ENCODE results near the gene RTF2. TPM values are rescaled to one million over a fixed set of nuclear protein-coding genes. Genes with fewer than 3 reads are reported as not detected.

RTF2 gene
- total RNA-seq, 1 experiment from 2014 or later, result 89.2 TPM

DNA sequence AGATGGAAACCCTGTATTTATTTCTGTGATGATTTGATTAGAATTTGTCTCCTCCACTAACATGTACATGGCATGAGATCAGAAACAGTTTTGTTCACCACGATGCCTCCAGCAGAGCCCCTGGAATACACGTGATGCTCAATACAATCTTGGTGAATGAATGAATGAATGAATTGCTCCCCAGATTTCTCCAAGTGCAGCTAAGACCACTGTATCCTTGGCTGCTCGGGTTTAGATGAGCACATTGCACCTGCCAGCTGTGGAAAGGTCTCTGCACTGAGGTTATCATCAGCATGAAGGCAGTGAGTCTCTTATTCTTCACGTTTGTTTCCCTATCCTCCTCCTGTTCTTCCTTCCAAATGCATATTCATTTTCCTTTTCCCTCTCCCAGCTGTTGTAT is 38.5 kb upstream of the RTF2 start:
- no peaks in the 10 kb centered on the region for H3K36me3 ChIP-seq (ENCODE audit: control insufficient read depth, insufficient read depth, low read length)
- intact Hi-C loops (cut with micrococcal nuclease; ENCODE audit: unreplicated experiment) (no loop called here), in situ Hi-C loops (cut with HindIII; ENCODE audit: low pct_unique_long_range_greater_than_20kb, low sequenced_read_pairs) (no loop called here)
- no TSS peak for BruUV-seq (replicated peaks)
- H3K27me3 ChIP-seq (ENCODE audit: control insufficient read depth, insufficient read depth, low read length), result no peaks in the 10 kb centered on the region
- DNase-seq (ENCODE audit: low read depth, low spot score) (no peak), ATAC-seq (no peak)
- no peaks in the 10 kb centered on the region for H3K4me1 ChIP-seq (ENCODE audit: control insufficient read depth, insufficient read depth, low read length)
- H3K27ac ChIP-seq (ENCODE audit: low read length), result no peak overlapping the region
- ChIA-PET POLR2A (no interaction called here), CTCF (no interaction called here)
- no peak for TF ChIP-seq POLR2AphosphoS5 (IDR thresholded peaks at IDR 0.05; ENCODE audit: low read depth, low read length)
- TF ChIP-seq, protein P1, sequence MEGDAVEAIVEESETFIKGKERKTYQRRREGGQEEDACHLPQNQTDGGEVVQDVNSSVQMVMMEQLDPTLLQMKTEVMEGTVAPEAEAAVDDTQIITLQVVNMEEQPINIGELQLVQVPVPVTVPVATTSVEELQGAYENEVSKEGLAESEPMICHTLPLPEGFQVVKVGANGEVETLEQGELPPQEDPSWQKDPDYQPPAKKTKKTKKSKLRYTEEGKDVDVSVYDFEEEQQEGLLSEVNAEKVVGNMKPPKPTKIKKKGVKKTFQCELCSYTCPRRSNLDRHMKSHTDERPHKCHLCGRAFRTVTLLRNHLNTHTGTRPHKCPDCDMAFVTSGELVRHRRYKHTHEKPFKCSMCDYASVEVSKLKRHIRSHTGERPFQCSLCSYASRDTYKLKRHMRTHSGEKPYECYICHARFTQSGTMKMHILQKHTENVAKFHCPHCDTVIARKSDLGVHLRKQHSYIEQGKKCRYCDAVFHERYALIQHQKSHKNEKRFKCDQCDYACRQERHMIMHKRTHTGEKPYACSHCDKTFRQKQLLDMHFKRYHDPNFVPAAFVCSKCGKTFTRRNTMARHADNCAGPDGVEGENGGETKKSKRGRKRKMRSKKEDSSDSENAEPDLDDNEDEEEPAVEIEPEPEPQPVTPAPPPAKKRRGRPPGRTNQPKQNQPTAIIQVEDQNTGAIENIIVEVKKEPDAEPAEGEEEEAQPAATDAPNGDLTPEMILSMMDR (IDR thresholded peaks at IDR 0.05), result no peak
- no peaks in the 10 kb centered on the region for H3K9me3 ChIP-seq (ENCODE audit: control insufficient read depth, insufficient read depth, low read depth, low read length)
- no peak overlapping the region for H3K4me3 ChIP-seq (ENCODE audit: low read depth in 2 of 2, low read length in 2 of 2)

DNA sequence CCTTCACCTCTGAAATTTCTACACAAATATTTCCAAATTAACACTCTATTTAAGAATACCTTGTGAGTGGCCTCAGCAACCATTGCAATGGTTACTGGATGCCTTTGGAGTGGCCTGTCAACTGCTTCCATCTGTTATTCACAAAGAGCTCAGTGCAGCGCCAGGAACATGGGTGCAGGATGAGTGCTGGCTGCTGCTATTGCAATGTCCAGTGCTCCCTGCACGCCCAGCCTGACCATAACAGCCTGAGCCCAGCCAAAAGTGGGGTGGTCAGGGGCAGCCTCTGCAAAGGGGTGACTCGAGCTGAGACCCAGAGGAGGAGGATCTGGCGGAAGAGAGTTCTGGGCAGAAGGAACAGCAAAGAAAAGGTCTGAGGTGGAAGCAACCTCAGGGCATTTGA is 38.0 kb upstream of the RTF2 start:
- BruUV-seq (replicated peaks), result no TSS peak
- H3K4me3 ChIP-seq (ENCODE audit: low read depth in 2 of 2, low read length in 2 of 2), result no peak overlapping the region
- H3K9me3 ChIP-seq (ENCODE audit: control insufficient read depth, insufficient read depth, low read depth, low read length), result no peaks in the 10 kb centered on the region
- DNase-seq (ENCODE audit: low read depth, low spot score), result no peak
- intact Hi-C loops (cut with micrococcal nuclease; ENCODE audit: unreplicated experiment) (no loop called here), in situ Hi-C loops (cut with HindIII; ENCODE audit: low pct_unique_long_range_greater_than_20kb, low sequenced_read_pairs) (no loop called here)
- TF ChIP-seq TCF7L2 (IDR thresholded peaks at IDR 0.05; ENCODE audit: low read depth, low read length) (no peak), POLR2AphosphoS5 (IDR thresholded peaks at IDR 0.05; ENCODE audit: low read depth, low read length) (no peak), SIN3A (IDR thresholded peaks at IDR 0.05; ENCODE audit: borderline replicate concordance, insufficient read depth, low read depth, low read length) (no peak)
- TF ChIP-seq, protein P1 (IDR thresholded peaks at IDR 0.05), result no peak
- TF ChIP-seq, protein P2, sequence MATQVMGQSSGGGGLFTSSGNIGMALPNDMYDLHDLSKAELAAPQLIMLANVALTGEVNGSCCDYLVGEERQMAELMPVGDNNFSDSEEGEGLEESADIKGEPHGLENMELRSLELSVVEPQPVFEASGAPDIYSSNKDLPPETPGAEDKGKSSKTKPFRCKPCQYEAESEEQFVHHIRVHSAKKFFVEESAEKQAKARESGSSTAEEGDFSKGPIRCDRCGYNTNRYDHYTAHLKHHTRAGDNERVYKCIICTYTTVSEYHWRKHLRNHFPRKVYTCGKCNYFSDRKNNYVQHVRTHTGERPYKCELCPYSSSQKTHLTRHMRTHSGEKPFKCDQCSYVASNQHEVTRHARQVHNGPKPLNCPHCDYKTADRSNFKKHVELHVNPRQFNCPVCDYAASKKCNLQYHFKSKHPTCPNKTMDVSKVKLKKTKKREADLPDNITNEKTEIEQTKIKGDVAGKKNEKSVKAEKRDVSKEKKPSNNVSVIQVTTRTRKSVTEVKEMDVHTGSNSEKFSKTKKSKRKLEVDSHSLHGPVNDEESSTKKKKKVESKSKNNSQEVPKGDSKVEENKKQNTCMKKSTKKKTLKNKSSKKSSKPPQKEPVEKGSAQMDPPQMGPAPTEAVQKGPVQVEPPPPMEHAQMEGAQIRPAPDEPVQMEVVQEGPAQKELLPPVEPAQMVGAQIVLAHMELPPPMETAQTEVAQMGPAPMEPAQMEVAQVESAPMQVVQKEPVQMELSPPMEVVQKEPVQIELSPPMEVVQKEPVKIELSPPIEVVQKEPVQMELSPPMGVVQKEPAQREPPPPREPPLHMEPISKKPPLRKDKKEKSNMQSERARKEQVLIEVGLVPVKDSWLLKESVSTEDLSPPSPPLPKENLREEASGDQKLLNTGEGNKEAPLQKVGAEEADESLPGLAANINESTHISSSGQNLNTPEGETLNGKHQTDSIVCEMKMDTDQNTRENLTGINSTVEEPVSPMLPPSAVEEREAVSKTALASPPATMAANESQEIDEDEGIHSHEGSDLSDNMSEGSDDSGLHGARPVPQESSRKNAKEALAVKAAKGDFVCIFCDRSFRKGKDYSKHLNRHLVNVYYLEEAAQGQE (IDR thresholded peaks at IDR 0.05; ENCODE audit: insufficient read depth in 1 of 2, low read depth in 2 of 2, low read length in 1 of 2), result no peak
- POLR2A ChIA-PET, result no interaction called here
- CTCF ChIA-PET, result no interaction called here
- no peaks in the 10 kb centered on the region for H3K27me3 ChIP-seq (ENCODE audit: control insufficient read depth, insufficient read depth, low read length)
- H3K36me3 ChIP-seq (ENCODE audit: control insufficient read depth, insufficient read depth, low read length), result no peaks in the 10 kb centered on the region
- no peak for ATAC-seq
- H3K4me1 ChIP-seq (ENCODE audit: control insufficient read depth, insufficient read depth, low read length), result no peaks in the 10 kb centered on the region
- H3K27ac ChIP-seq (ENCODE audit: low read length), result no peak overlapping the region

DNA sequence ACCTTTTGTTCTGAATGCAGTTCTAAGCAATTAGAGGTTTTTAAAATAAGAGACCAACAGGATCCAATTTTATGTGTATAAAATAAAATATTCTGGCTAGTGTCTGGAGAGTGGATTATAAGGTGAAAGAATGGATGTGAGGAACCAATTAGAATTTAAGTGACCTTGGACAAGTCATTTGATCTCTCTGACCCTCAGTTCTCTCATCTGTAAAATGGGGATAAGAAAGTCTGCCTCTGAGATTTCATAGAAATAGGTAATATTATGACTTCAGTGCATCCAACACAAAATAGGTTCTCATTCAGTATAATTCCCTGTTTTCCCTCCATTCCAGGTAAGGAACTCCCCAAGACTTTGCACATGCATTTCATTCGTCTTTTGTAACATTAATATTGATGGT is 37.5 kb upstream of the RTF2 start:
- Histone ChIP-seq H3K4me3 (ENCODE audit: low read depth in 2 of 2, low read length in 2 of 2) (no peak overlapping the region), H3K9me3 (ENCODE audit: control insufficient read depth, insufficient read depth, low read depth, low read length) (no peaks in the 10 kb centered on the region), H3K4me1 (ENCODE audit: control insufficient read depth, insufficient read depth, low read length) (no peaks in the 10 kb centered on the region), H3K36me3 (ENCODE audit: control insufficient read depth, insufficient read depth, low read length) (no peaks in the 10 kb centered on the region), H3K27me3 (ENCODE audit: control insufficient read depth, insufficient read depth, low read length) (no peaks in the 10 kb centered on the region), H3K27ac (ENCODE audit: low read length) (no peak overlapping the region)
- ChIA-PET POLR2A (no interaction called here), CTCF (no interaction called here)
- BruUV-seq (replicated peaks), result no TSS peak
- ATAC-seq (no peak), DNase-seq (ENCODE audit: low read depth, low spot score) (no peak)
- in situ Hi-C loops (cut with HindIII; ENCODE audit: low pct_unique_long_range_greater_than_20kb, low sequenced_read_pairs) (no loop called here), intact Hi-C loops (cut with micrococcal nuclease; ENCODE audit: unreplicated experiment) (no loop called here)
- TF ChIP-seq, protein P1 (IDR thresholded peaks at IDR 0.05), result no peak
- no peak for TF ChIP-seq POLR2AphosphoS5 (IDR thresholded peaks at IDR 0.05; ENCODE audit: low read depth, low read length)
